Measurements from ENCODE around the gene ASB15. TPM values are rescaled to one million over a fixed set of nuclear protein-coding genes. Genes with fewer than 3 reads are reported as not detected.

ASB15 gene
- total RNA-seq, 1 donor from 2014 or later: not detected

DNA sequence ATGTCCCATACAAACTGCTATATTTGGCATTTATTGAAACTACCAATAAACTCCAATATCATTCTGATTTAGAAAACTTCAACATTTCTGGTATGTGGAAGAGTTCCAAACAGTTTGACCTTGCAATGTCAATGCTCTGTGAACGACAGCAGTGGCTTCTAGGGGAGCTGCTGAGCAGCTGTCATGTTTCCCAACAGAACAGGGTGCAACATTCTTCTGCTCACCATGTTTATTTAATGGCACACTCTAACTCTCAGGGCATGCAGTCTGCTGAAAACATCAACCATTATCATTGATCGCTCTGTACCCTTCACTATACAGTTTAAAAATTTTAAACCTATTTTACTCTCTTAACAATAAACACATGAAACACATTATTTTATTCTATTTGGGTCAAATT, 79.9 kb downstream of the ASB15 start:
- Mint-ChIP-seq H3K4me3 (ENCODE audit: unreplicated experiment) (no peak overlapping the region), H3K27me3 (ENCODE audit: unreplicated experiment) (no peaks in the 10 kb centered on the region), H3K36me3 (ENCODE audit: unreplicated experiment) (peaks cover 22% of the 10 kb centered on the region), H3K27ac (ENCODE audit: unreplicated experiment) (no peak overlapping the region), H3K4me1 (ENCODE audit: unreplicated experiment) (peaks cover 8% of the 10 kb centered on the region), H3K9me3 (ENCODE audit: unreplicated experiment) (no peaks in the 10 kb centered on the region)
- DNase-seq (ENCODE audit: extremely low spot score, unreplicated experiment): no peak
- TF ChIP-seq, protein P1, sequence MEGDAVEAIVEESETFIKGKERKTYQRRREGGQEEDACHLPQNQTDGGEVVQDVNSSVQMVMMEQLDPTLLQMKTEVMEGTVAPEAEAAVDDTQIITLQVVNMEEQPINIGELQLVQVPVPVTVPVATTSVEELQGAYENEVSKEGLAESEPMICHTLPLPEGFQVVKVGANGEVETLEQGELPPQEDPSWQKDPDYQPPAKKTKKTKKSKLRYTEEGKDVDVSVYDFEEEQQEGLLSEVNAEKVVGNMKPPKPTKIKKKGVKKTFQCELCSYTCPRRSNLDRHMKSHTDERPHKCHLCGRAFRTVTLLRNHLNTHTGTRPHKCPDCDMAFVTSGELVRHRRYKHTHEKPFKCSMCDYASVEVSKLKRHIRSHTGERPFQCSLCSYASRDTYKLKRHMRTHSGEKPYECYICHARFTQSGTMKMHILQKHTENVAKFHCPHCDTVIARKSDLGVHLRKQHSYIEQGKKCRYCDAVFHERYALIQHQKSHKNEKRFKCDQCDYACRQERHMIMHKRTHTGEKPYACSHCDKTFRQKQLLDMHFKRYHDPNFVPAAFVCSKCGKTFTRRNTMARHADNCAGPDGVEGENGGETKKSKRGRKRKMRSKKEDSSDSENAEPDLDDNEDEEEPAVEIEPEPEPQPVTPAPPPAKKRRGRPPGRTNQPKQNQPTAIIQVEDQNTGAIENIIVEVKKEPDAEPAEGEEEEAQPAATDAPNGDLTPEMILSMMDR (IDR thresholded peaks at IDR 0.05): no peak

DNA sequence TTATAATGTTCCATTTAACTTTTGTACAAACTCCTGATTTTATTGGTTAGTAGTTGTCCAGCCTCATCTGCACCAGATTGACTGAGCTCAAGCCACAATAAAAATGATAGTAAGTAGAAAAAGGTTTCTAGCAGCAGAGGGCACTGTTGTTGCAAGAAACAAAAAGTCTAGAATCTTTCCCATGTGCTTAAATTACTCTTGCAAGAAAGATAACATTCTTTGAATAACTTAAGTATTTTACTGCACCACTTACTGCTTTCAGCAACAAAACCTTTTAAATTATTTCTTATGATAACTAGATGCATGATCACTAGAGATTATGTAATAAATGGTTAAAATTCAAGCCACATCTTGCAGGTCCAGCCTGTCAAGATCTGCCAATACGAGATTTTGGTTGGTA, 81.1 kb downstream of the ASB15 start:
- no peak for DNase-seq (ENCODE audit: extremely low spot score, unreplicated experiment)
- H3K9me3 Mint-ChIP-seq (ENCODE audit: unreplicated experiment): no peaks in the 10 kb centered on the region
- H3K27me3 Mint-ChIP-seq (ENCODE audit: unreplicated experiment): no peaks in the 10 kb centered on the region
- H3K27ac Mint-ChIP-seq (ENCODE audit: unreplicated experiment): no peak overlapping the region
- no peak overlapping the region for H3K4me3 Mint-ChIP-seq (ENCODE audit: unreplicated experiment)
- TF ChIP-seq, protein P1 (IDR thresholded peaks at IDR 0.05): peak; percentile 75
- peaks cover 8% of the 10 kb centered on the region for H3K4me1 Mint-ChIP-seq (ENCODE audit: unreplicated experiment)
- peaks cover 25% of the 10 kb centered on the region for H3K36me3 Mint-ChIP-seq (ENCODE audit: unreplicated experiment)

DNA sequence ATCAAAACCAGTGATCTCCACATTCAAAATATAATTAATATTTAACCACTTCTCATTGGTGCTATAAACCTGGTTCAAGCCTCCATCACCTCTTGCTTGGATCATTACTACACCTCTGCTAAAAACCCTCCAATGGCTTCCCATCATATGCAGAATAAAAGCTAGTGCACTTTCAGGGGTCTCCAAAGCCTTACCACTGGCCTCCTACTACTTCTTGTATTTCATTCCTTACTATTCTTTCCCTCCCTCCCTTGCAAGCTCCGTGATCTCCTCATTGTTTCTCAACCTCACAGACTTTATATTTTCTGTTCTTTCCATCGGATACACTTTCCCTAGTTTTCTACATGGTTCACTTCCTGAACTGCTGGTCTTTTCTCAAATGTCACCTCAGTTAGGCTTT, 85.5 kb downstream of the ASB15 start:
- Mint-ChIP-seq H3K4me3 (ENCODE audit: unreplicated experiment) (no peak overlapping the region), H3K4me1 (ENCODE audit: unreplicated experiment) (peaks cover 5% of the 10 kb centered on the region), H3K27ac (ENCODE audit: unreplicated experiment) (no peak overlapping the region), H3K36me3 (ENCODE audit: unreplicated experiment) (peaks cover 34% of the 10 kb centered on the region), H3K27me3 (ENCODE audit: unreplicated experiment) (no peaks in the 10 kb centered on the region), H3K9me3 (ENCODE audit: unreplicated experiment) (no peaks in the 10 kb centered on the region)
- TF ChIP-seq, protein P1 (IDR thresholded peaks at IDR 0.05): no peak
- no peak for DNase-seq (ENCODE audit: extremely low spot score, unreplicated experiment)

DNA sequence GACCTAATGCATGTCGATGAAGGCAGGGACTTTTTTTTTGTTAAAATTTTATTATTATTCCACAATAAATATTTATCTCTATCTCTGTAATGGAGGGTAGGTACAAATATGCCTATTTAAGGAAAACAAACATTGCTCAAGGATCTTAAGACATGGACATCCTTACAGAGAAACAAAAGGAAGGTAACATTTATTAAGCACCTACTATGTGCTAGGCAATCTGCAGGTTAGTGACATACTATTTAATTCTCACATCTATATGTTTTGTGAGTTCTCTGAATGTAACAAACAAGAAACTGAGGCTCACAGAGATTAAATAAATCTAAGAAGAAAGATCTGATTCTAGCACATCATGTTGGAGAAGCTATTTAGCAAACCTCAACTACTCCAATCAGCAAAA, 86.1 kb downstream of the ASB15 start:
- no peak overlapping the region for H3K27ac Mint-ChIP-seq (ENCODE audit: unreplicated experiment)
- no peaks in the 10 kb centered on the region for H3K9me3 Mint-ChIP-seq (ENCODE audit: unreplicated experiment)
- DNase-seq (ENCODE audit: extremely low spot score, unreplicated experiment): no peak
- no peak overlapping the region for H3K4me3 Mint-ChIP-seq (ENCODE audit: unreplicated experiment)
- TF ChIP-seq, protein P1 (IDR thresholded peaks at IDR 0.05): no peak
- peaks cover 4% of the 10 kb centered on the region for H3K4me1 Mint-ChIP-seq (ENCODE audit: unreplicated experiment)
- peaks cover 40% of the 10 kb centered on the region for H3K36me3 Mint-ChIP-seq (ENCODE audit: unreplicated experiment)
- H3K27me3 Mint-ChIP-seq (ENCODE audit: unreplicated experiment): no peaks in the 10 kb centered on the region

Other genes with a start within 250 kb of the ASB15 start
- 0.26 and 0.32 TPM in 2 replicates for gene IQUB, start 67.2 kb upstream of the ASB15 start, total RNA-seq
- 56.5 and 64.7 TPM in 2 replicates for gene NDUFA5, start 44.0 kb upstream of the ASB15 start, total RNA-seq
- not detected in 2 replicates for gene LMOD2, start 54.0 kb downstream of the ASB15 start, total RNA-seq
- 41.5 and 42.7 TPM in 2 replicates for gene WASL, start 147.2 kb downstream of the ASB15 start, total RNA-seq
- gene HYAL4, start 243.3 kb downstream of the ASB15 start, total RNA-seq: not detected in 2 replicates

All from osteocyte (in vitro differentiated cells).